ENCODE measurements around the gene CTRB1.

- no peak for TF ChIP-seq CTCF (conservative IDR thresholded peaks at IDR 0.05)
- no peak for TF ChIP-seq EZH2 (IDR thresholded peaks at IDR 0.05; ENCODE audit: low read depth)
These were observed 14.4 kb upstream of the CTRB1 start for GRCh38 chr16:75204410-75204758.
